Suppressor macrophage treated with lipopolysaccharide for 1 hour (primary cell): ENCODE data around the gene PSORS1C1.
"Not testable (repeated sequence)": the region's sequence is repeated elsewhere in the genome, so short reads cannot be mapped to it uniquely, and the experiment has no call there.

ENCODE experiments used
- DNase-seq, 3 donors: peaks; one replicate each; pipeline ENCODE4 v3.0.0-alpha.2; 2020 to 2022

PSORS1C1 gene

GRCh38 chr6:31158863-31159855 lies 44.6 kb downstream of the PSORS1C1 start:
- peak in 1 of 3 donors; percentile 12 for DNase-seq

GRCh38 chr6:31161216-31162126 lies 46.9 kb downstream of the PSORS1C1 start:
- DNase-seq = no peak

DNA sequence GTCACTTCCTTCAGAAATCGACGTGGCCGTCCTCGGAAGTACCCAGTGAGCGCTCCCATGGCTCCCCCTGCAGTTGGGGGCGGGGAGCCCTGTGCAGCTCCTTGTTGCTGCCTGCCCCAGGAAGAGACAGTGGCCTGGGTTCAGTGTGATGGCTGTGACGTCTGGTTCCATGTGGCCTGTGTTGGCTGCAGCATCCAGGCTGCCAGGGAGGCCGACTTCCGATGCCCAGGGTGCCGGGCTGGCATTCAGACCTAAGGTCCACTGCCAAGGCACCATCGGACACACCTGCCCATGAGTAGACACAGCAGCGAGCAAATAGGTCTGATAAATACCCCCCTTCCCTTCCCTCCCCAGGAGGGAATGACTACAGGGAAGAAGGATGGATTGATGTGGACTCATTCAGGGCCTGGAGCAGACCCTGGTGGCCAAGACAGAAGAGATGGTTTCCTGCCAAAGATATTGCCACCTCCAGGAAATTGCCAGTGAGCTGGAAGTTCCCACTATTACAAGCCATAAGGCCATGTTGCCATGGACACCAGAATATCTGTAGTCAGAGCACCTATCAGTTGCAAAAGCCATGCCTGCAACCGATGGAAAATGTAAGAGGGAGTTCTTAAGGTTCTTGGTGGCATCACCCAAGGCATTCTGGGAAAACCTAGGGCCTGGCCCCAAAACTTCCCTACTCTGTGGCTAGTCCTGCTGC lies 48.0 kb downstream of the PSORS1C1 start:
- DNase-seq = peak in 1 of 3 donors; percentile 20

- no peak for DNase-seq
These were observed 49.3 kb downstream of the PSORS1C1 start for GRCh38 chr6:31163922-31164321.

DNA sequence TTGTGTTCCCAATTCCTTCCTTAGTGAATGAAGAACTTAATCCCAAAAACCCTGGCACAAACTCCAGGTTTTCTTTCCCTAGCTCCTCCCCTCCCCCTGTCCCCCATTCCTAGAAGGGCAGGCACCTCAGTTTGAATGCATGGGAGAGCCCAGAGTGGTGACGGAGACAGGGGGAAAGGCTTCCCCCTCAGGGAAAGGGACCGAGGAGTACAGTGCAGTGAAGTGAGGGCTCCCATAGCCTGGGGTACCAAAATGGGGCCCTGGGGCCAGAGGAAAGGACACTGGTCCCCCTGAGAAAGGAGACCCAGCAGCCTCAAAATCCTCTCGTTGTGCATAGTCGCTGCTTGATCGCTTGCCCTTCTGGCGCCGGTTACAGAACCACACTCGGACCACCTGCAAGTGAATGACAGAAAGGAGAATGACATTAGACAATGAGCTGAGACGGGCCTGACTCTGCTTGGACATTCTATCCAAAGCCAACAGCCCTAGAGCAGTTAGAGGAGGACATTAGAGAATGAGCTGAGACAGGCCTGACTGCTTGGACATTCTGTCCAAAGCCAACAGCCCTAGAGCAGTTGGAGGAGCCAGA lies 50.0 kb downstream of the PSORS1C1 start:
- DNase-seq = not testable (repeated sequence)

DNA sequence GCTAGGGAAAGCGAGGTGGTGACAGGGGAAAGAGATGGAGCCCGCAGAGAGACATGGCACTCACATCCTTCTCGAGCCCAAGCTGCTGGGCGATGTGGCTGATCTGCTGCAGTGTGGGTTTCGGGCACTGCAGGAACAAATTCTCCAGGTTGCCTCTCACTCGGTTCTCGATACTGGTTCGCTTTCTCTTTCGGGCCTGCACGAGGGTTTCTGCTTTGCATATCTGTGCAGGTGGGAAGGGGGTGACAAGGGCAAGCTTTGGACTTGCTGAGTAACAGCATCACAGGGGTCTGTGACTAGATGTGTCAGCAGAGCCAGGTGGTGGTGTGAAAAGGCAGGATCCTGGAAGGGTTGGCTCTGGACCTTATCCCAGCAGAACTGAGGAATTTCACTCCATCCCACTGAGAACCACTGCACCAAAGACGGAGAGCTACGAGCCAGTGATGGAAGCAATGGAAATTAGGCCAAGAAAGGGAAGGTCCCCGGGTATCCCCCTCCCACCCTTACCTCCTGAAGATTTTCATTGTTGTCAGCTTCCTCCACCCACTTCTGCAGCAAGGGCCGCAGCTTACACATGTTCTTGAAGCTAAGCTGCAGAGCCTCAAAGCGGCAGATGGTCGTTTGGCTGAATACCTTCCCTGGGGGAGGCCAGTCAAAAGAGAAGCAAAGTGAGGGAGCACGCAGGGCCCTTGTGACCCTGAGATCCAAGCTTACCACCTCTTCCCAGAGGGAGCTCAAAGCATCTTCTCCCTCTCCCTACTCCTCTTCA lies 50.6 kb downstream of the PSORS1C1 start:
- DNase-seq = not testable (repeated sequence)

- no peak for DNase-seq
These were observed 51.4 kb downstream of the PSORS1C1 start for GRCh38 chr6:31165986-31166385.

DNA sequence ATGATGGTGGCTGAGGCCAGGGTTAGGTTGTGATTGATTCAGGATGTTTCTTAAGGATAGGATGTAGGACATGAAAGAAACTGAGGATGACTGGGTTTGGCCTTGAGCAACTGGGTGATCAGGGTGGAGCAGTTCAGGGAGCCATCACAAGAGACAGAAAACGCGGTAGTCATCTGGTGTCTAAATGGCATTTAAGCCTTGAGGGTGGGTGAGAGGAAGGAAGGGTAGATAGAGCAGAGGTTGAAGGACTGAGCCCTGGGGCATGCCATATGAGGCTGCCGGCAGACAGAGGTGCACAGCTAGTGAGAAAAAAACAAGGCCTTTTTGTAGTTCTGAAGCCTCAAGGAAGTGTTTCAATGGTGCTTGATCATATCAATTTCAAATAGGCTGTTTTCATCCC lies 54.0 kb downstream of the PSORS1C1 start:
- no peak for DNase-seq

- DNase-seq = no peak
These were observed 54.7 kb downstream of the PSORS1C1 start for GRCh38 chr6:31169123-31169857.

- not testable (repeated sequence) for DNase-seq
These were observed 55.4 kb downstream of the PSORS1C1 start for GRCh38 chr6:31169858-31170599.

- DNase-seq = no peak
These were observed 55.9 kb downstream of the PSORS1C1 start, which contains the start of gene POU5F1 for GRCh38 chr6:31170600-31170881. TSS of gene POU5F1 (minus strand) at chr6:31170682. CDS start at chr6:31170620, 62 bp downstream.

DNA sequence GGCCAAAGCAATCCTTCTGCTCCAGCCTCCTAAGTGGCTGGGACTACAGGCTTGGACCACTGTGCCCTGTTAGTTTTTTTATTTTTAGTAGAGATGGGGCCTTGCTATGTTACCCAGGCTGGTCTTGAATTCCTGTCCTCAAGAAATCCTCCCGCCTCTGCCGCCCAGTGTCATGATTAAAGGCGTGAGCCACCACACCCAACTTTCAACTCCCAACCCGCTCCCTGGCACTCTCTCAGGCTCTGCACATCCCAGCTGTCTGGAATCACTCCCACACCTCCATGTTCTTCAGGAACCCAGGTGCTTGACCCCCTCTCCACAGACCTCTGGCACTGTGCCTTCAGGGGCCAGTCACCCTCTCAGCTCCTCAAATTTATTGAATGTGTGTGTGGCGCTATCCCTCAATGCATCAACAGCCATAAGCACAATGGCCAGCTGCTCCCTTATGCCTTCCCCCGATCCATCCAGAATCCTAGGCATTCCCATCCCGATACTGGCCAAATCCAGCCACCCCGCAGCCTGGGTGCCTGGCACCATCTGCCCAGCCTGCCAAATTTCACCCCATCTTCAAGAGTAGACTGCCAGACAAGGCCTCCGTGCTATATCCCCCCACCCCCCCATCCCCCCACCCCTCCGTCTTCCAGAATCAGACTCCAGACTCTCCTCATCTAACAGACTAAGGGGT lies 56.5 kb downstream of the PSORS1C1 start:
- DNase-seq = peak in 1 of 3 donors; percentile 6

DNA sequence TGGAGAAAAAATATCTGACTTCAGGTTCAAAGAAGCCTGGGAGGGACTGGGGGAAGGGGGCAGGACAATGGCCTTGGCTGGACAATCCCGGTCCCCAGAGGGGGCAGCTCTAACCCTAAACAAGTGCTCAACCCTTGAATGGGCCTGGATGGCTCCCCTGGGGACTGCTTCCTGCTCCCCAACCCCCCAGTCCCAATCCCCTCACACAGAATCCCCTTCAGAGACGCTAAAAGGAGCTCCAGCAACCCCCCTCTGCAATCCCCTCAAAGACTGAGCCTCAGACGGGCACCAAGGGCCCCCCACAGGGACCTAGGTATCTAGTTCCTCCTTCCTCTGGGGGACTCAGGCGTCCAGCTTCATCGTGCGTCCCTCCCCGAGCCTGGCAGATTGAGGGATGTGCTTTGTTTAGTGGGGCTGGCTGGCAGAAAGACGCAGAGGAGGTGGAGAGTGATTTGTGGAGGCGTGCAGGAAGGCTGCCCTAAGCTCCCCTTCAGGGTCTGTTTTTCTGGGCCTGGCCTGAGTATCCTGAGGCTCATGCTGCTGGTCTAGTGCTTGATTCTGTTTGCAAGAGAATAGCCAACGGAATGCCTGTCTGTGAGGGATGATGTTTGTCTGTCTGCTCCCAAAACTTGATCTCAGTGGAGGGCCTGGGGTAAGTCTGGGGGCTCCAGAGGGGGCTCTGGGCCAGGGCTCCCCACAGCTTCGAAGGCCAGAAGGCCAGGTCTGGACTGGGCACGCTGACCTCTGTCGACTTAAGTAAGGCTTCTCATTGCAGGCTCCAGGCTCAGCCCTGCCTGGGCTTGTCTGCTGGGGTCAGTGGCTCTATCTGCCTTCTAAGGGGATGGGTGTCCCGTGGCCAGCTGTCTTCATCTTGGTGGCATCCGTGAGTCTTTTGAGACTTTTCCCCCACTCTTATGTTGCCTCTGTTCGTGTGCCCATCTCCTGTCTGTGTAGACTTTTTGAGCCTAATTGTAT lies 57.6 kb downstream of the PSORS1C1 start:
- no peak for DNase-seq

GRCh38 chr6:31172973-31173384 lies 58.4 kb downstream of the PSORS1C1 start:
- DNase-seq = no peak

DNA sequence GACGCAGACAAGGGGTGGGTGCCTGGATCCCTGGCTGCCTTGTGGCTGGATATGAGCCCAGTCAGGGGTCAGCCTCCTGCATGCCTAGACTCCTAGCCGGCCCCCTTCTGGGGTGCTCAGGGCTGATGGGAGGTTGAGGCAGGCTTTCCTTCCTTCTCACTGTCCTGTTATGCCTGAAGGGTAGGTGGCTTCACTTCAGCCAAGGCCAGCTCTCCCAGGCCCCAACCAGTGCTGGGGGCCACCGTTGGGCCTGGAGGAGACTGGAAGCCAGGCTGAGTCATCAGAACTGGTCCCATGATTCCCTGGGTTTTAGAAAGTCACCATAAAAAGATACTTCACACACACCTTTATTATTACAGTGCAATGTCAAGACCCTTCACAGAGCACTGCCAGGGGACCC lies 58.8 kb downstream of the PSORS1C1 start:
- DNase-seq = no peak

DNA sequence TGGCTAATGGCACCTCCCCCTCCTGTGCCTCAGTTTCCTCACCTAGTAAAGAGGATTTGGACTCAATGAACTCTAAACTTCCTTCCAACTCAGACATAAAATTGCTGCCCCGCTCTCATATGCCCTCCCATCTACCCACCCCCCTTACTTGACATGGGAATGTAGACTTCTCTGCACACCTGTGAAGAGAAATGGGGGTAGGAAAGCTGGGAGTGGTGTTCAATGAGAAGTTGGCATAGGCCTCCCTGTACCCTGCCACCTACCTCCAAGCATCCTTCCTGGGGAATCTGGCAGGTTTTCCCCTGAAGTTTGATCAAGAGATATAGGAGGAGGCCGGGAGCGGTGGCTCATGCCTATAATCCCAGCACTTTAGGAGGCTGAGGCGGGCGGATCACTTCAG lies 59.8 kb downstream of the PSORS1C1 start:
- no peak for DNase-seq

- DNase-seq = no peak
These were observed 61.4 kb downstream of the PSORS1C1 start for GRCh38 chr6:31175971-31176370.
